GM18502 (cell line): ENCODE results near the gene SLC7A6.

ENCODE experiments used
- ATAC-seq: cut with Tn5 transposase; IDR thresholded peaks from one replicate; pipeline ENCODE4 v1.9.1; 2021; ENCODE audit warnings: mild to moderate bottlenecking; ENCODE audit not compliant: unreplicated experiment, poor library complexity

Gene SLC7A6

GRCh38 chr16:68234188-68235107, 29.9 kb upstream of the SLC7A6 start:
- ATAC-seq: no peak

DNA sequence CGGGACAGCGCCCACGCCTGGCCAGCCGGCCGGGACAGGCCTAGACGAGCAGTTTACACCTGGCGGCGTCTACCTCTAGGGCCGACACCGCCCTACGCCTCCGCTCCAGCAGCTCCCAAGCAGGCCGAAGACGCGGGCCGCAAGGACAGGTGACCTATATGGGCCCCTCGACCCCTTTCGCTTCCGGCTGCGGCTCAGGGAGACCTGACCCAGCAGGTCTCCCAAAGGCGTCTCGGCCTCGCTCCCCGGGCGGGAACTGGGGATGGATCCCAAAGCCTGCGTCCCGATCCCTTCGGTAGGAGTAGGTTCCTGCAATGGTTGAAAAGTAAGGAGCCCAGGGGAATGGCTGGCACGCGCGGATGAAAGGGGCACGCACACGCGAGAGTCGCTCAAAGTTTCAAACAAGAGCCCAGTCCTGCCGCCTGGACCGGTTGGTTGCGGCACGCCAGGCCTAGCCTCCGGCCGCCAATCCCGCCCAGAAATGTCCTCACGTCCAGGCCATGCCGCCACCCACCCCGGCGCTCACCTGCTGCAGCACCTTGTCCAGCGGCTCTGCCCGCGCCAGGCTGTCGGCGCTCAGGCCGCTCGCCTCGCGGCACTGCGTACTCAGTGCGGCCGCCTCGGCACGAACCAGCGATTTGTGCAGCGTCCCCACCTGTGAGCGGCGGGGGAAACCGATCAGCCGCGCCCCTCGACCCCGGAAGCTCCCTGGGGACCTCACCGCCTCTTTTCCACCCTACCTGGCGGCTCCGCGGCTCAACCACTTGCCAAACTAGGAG, 29.0 kb upstream of the SLC7A6 start:
- ATAC-seq: no peak

GRCh38 chr16:68235887-68236136, 28.5 kb upstream of the SLC7A6 start, which contains the start of gene ESRP2:
Gene ESRP2, minus strand, starts transcription at chr16:68236127. Its CDS starts 82 bp downstream, at chr16:68236045.
- ATAC-seq: no peak

- ATAC-seq: no peak
These were observed 28.0 kb upstream of the SLC7A6 start for GRCh38 chr16:68236137-68236825.

- no peak for ATAC-seq
These were observed 27.5 kb upstream of the SLC7A6 start for GRCh38 chr16:68236826-68237242.

DNA sequence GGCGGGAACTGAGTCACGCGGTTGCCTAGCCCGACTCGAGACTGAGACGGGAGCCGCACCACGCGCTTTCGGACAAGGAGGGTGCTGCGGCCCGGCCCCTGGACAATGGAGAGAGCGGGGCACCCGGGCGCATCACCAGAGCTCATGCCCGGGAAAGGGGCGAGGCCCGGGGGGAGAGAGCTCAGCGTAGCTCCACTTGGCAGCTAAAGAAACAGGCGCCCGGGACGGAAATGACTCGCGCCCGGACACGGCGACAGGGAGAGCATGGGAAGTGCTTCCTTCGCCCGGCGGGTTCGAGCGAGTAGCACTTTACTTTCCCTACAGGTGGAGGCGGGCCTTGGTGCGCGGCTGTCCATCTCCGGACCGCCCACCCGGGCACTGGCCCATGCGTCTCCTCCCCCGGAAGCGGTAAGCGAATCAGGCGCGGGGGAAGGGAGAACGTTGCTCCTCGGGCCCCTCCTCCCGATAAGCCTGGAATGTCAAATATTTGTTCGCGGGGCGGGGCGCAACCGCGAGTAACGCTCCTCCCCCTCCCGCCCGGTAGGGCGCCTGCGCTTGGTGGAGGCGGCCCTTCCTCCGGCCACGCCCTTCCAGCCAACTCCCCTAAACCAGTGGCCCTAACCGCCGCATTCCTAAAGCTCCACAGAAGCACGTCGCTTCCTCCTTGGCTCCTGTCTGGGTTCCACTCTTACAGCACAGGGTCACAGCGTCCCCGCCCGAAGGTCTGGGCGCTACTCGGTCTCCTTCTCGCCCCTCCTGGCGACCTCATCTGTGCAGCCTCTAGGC, 26.9 kb upstream of the SLC7A6 start:
- ATAC-seq: peak; percentile 80

DNA sequence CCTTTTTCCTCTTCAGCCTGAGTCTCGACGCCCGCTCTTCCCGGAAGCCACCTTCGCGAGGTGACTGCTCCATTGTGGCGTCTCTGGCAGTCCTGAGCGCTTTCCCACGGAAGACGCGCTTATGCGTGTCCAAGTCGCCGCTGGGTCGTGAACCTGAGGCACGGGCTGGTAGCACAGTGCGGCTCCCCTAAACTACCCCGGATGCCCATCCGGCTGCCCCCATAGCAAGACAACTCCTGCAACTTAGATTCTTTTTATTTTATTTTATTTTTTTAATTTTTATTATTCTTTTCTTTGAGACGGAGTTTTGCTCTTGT, 26.3 kb upstream of the SLC7A6 start:
- no peak for ATAC-seq

DNA sequence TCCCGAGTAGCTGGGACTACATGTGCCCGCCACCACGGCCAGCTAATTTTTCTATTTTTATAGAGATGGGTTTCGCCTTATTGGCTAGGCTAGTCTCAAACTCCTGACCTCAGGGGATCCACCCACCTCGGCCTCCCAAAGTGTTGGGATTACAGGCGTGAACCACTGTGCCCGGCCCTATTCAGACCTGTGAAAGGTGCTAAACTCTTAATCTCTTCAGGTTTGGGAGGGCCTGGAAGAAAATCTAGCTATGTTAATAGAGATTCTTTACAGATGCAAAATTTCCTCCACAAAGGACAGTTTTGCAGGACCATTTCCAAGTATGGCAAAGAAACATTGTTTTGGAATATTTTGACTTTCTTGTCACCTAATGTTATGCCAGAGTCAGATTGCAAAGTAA, 22.2 kb upstream of the SLC7A6 start:
- no peak for ATAC-seq

- ATAC-seq: no peak
These were observed 21.1 kb upstream of the SLC7A6 start for GRCh38 chr16:68242926-68243858.

GRCh38 chr16:68244481-68244902, 19.8 kb upstream of the SLC7A6 start:
- peak; percentile 1 for ATAC-seq

GRCh38 chr16:68244903-68245853, 19.1 kb upstream of the SLC7A6 start, which contains the start of gene PLA2G15:
Gene PLA2G15, plus strand, starts transcription at chr16:68245373. Its CDS starts 54 bp downstream, at chr16:68245427.
- peak; percentile 84 for ATAC-seq

GRCh38 chr16:68246121-68246520, 18.2 kb upstream of the SLC7A6 start:
- no peak for ATAC-seq

- ATAC-seq: no peak
These were observed 17.7 kb upstream of the SLC7A6 start for GRCh38 chr16:68246666-68247065.

DNA sequence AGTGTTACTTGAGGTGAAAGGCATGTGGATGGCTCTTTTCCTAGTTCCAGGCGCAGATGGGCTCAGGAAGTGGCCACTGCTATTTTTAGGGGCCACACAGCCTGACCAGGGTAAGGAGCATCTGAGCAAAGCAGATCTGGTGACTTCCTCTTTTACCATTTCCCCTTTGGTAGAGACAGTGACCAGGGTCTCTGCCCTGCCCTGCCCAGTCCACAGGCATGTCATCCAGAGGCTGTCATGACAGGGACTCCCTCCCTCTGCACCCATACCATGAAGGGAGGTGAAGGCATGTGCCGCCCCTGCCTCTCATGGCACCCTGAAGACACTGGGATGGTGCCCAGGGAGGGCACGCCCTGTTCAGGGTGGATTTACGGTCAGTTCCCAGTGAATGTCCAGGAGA, 16.9 kb upstream of the SLC7A6 start:
- no peak for ATAC-seq

GRCh38 chr16:68247932-68248331, 16.4 kb upstream of the SLC7A6 start:
- ATAC-seq: no peak

GRCh38 chr16:68249371-68249770, 15.0 kb upstream of the SLC7A6 start:
- ATAC-seq: no peak

- no peak for ATAC-seq
These were observed 13.4 kb upstream of the SLC7A6 start for GRCh38 chr16:68250951-68251350.

DNA sequence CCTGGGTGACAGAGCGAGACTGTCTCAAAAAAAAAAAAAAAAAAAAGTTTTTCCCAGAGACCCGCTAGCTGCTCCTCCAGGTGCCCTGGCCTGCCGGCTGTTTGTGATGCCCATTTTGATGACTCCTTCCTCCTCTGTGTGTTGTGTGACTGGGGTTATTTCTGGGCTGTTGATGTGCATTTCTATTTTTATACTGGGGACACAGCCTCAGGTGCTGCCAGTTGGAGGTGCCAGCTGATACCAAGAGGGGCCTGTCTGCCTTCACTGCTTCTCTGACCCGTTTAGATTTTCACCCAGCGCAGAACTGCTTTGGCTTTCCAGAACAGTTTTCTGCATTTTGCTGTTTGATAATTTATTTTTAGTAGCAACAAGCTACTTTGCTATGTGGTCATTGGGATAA, 12.5 kb upstream of the SLC7A6 start:
- no peak for ATAC-seq
